22Rv1 (cell line): ENCODE results near the gene FKBP1A.

Experiments
- ZFX ChIP-seq: fragments of 450-650 bp; IDR thresholded peaks from 2 replicates; pipeline ENCODE4 v1.6.1; 2017; ENCODE audit warnings: antibody characterized with exemption, borderline replicate concordance
- TF ChIP-seq, protein P1 (sequence below): fragments of 450-650 bp; IDR thresholded peaks from 2 replicates; pipeline ENCODE4 v1.5.1; 2017; ENCODE audit warnings: mild to moderate bottlenecking

DNA sequence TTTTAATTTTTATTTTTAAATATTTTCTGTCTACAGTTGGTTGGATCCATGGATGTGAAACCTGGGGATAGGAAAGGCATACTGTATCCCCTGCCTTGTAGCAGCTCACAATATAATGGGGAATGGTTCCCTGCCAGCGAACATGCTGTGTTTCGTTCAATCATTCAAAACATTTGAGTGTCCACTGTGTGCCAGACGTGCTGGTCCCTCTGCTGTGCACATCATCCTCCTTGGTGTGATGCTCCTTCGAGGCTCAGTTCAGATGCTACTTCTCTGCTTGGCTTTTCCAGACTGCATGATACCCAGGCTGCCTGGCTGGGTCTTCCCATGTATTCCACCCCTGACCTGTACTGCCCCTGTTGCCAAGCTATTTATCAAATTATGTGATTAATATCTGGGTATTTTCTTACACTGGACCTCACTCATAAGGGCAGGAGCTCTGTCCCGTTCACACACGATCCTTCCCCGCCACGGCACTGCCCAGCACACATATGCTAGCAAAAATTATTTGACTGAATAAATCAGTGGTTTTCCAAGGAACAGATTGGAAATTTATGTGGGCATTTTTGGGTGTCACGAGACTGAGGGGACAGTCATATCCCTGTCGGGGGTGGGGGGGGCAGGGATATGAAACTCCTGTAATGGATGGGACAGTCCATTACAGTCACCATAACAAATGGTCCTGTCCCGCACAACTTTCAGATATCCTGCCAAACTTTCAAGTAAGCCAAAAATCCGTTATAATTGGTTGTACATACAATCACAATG, 68.8 kb downstream of the FKBP1A start:
- TF ChIP-seq, protein P1, sequence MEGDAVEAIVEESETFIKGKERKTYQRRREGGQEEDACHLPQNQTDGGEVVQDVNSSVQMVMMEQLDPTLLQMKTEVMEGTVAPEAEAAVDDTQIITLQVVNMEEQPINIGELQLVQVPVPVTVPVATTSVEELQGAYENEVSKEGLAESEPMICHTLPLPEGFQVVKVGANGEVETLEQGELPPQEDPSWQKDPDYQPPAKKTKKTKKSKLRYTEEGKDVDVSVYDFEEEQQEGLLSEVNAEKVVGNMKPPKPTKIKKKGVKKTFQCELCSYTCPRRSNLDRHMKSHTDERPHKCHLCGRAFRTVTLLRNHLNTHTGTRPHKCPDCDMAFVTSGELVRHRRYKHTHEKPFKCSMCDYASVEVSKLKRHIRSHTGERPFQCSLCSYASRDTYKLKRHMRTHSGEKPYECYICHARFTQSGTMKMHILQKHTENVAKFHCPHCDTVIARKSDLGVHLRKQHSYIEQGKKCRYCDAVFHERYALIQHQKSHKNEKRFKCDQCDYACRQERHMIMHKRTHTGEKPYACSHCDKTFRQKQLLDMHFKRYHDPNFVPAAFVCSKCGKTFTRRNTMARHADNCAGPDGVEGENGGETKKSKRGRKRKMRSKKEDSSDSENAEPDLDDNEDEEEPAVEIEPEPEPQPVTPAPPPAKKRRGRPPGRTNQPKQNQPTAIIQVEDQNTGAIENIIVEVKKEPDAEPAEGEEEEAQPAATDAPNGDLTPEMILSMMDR, result no peak
- TF ChIP-seq ZFX, result no peak
